ENCODE results near the gene KLHDC2.

- no peak for TF ChIP-seq CTCF (IDR thresholded peaks at IDR 0.05)
- TF ChIP-seq POLR2A (IDR thresholded peaks at IDR 0.05) = no peak
- no peak for TF ChIP-seq EP300 (IDR thresholded peaks at IDR 0.05)
These were observed 35.1 kb upstream of the KLHDC2 start for GRCh38 chr14:49732896-49733295.
